GM23338 (cell line): ENCODE data around the gene SLC37A3. TPM values are rescaled to one million over a fixed set of nuclear protein-coding genes. Genes with fewer than 3 reads are reported as not detected.

ENCODE experiments used
- ATAC-seq: fragments of 200-7000 bp; cut with Tn5 transposase; 3 replicates; pipeline ENCODE4 v1.9.1; 2020
- DNase-seq: peaks from one replicate; pipeline ENCODE4 v3.0.0-alpha.2; 2015; ENCODE audit warnings: low spot score
- H2AFZ ChIP-seq: fragments of 200-600 bp; sonication (generic); 2 replicates; pipeline ENCODE4 v1.8.0; 2016; ENCODE audit warnings: antibody characterized with exemption, mild to moderate bottlenecking, moderate library complexity
- H3F3A ChIP-seq: fragments of 200-600 bp; sonication (generic); replicated peaks from 2 replicates; pipeline ENCODE4 v1.8.0; 2017; ENCODE audit warnings: antibody characterized with exemption, mixed run types, low read depth
- H3K27ac ChIP-seq: fragments of 200-600 bp; sonication (generic); 2 replicates; pipeline ENCODE4 v1.6.1; 2016; ENCODE audit warnings: low read depth
- H3K27me3 ChIP-seq: fragments of 200-600 bp; sonication (generic); 2 replicates; pipeline ENCODE4 v1.8.0; 2016; ENCODE audit warnings: mild to moderate bottlenecking, mixed run types, moderate library complexity; ENCODE audit not compliant: insufficient read depth
- H3K36me3 ChIP-seq: fragments of 200-600 bp; sonication (generic); 2 replicates; pipeline ENCODE4 v1.8.0; 2016; ENCODE audit warnings: mild to moderate bottlenecking; ENCODE audit not compliant: insufficient read depth
- H3K4me1 ChIP-seq: fragments of 200-600 bp; sonication (generic); 2 replicates; pipeline ENCODE4 v1.8.0; 2016; ENCODE audit warnings: mild to moderate bottlenecking, moderate library complexity; ENCODE audit not compliant: insufficient read depth
- H3K4me2 ChIP-seq: fragments of 200-600 bp; sonication (generic); 2 replicates; pipeline ENCODE4 v1.7.1; 2017; ENCODE audit warnings: mixed run types
- H3K4me3 ChIP-seq: fragments of 200-600 bp; sonication (generic); 2 replicates; pipeline ENCODE4 v1.6.1; 2016; ENCODE audit warnings: mixed run types
- H3K79me2 ChIP-seq: fragments of 200-600 bp; sonication (generic); replicated peaks from 2 replicates; pipeline ENCODE4 v1.8.0; 2017; ENCODE audit warnings: mild to moderate bottlenecking; ENCODE audit not compliant: insufficient read depth
- H3K9me2 ChIP-seq: fragments of 200-600 bp; sonication (generic); 2 replicates; pipeline ENCODE4 v1.8.0; 2017; ENCODE audit not compliant: insufficient read depth
- H4K20me1 ChIP-seq: fragments of 200-600 bp; sonication (generic); replicated peaks from 2 replicates; pipeline ENCODE4 v1.8.0; 2017; ENCODE audit warnings: mild to moderate bottlenecking; ENCODE audit not compliant: insufficient read depth
- H3K27ac Mint-ChIP-seq: 2 replicates; pipeline ENCODE4 v1.8.0; 2020; ENCODE audit warnings: inconsistent platforms, mild to moderate bottlenecking, moderate library complexity, mixed read lengths
- H3K27me3 Mint-ChIP-seq: 3 replicates; pipeline ENCODE4 v1.8.0; 2022; ENCODE audit warnings: low read depth, mild to moderate bottlenecking, moderate library complexity, mixed read lengths, inconsistent platforms; ENCODE audit not compliant: insufficient read depth, poor library complexity
- H3K36me3 Mint-ChIP-seq: 3 replicates; pipeline ENCODE4 v1.8.0; 2021; ENCODE audit warnings: low read depth, mild to moderate bottlenecking, inconsistent platforms, moderate library complexity, mixed read lengths
- H3K4me1 Mint-ChIP-seq: 3 replicates; pipeline ENCODE4 v1.8.0; 2020; ENCODE audit warnings: mild to moderate bottlenecking, inconsistent platforms, mixed read lengths
- H3K4me3 Mint-ChIP-seq: 3 replicates; pipeline ENCODE4 v1.8.0; 2021; ENCODE audit warnings: moderate library complexity, mild to moderate bottlenecking, inconsistent platforms, mixed read lengths
- H3K9me3 Mint-ChIP-seq: 3 replicates; pipeline ENCODE4 v1.8.0; 2020; ENCODE audit warnings: moderate library complexity, mild to moderate bottlenecking, inconsistent platforms, mixed read lengths
- CREB1 ChIP-seq: fragments of 250-450 bp; sonication (Bioruptor Pico); IDR thresholded peaks from 2 replicates; pipeline ENCODE4 v1.5.0; 2020; ENCODE audit warnings: low read depth, mild to moderate bottlenecking, moderate library complexity
- EZH2 ChIP-seq: fragments of 200-600 bp; sonication (generic); IDR thresholded peaks from one replicate; pipeline ENCODE4 v1.8.0; 2017; ENCODE audit warnings: antibody characterized with exemption, mild to moderate bottlenecking, low read depth; ENCODE audit not compliant: unreplicated experiment
- EZH2phosphoT487 ChIP-seq: fragments of 200-600 bp; sonication (generic); IDR thresholded peaks from one replicate; pipeline ENCODE4 v1.8.1; 2018; ENCODE audit warnings: antibody characterized with exemption; ENCODE audit not compliant: unreplicated experiment
- JUNB ChIP-seq: IDR thresholded peaks from one replicate; pipeline ENCODE4 v1.6.1; 2016; ENCODE audit warnings: antibody characterized with exemption; ENCODE audit not compliant: unreplicated experiment
- NANOG ChIP-seq: IDR thresholded peaks from 2 replicates; pipeline ENCODE4 v1.6.1; 2016; ENCODE audit warnings: antibody characterized with exemption, borderline replicate concordance
- POLR2AphosphoS5 ChIP-seq: IDR thresholded peaks from 2 replicates; pipeline ENCODE4 v1.6.1; 2016; ENCODE audit warnings: antibody characterized with exemption, low read depth
- STAT1 ChIP-seq: IDR thresholded peaks from one replicate; pipeline ENCODE4 v1.6.1; 2016; ENCODE audit warnings: antibody characterized with exemption; ENCODE audit not compliant: unreplicated experiment
- ZNF114 ChIP-seq: fragments of 250-450 bp; sonication (Bioruptor Pico); IDR thresholded peaks from 2 replicates; pipeline ENCODE4 v1.5.0; 2020; ENCODE audit warnings: mild to moderate bottlenecking, moderate library complexity
- ZNF331 ChIP-seq: fragments of 250-450 bp; sonication (Bioruptor Pico); IDR thresholded peaks from 2 replicates; pipeline ENCODE4 v1.5.0; 2020; ENCODE audit warnings: low read depth, mild to moderate bottlenecking, moderate library complexity
- polyA plus RNA-seq: library from polyadenylated mRNA; unstranded; fragments of >200 nt; fragmentation: Nextera tagmentation; extraction: Ambion mirVana; gene quantifications from 2 replicates; pipeline ENCODE4 v1.2.1, GENCODE V29; 2016
- total RNA-seq: library from RNA; depleted of rRNA; stranded (reverse); fragments of >200 nt; shearing (Covaris generic); gene quantifications from 2 replicates; pipeline ENCODE4 v1.2.3, GENCODE V29; 2014
- TF ChIP-seq, protein P1 (sequence below): IDR thresholded peaks from one replicate; pipeline ENCODE4 v1.6.1; 2018; ENCODE audit warnings: antibody characterized with exemption; ENCODE audit not compliant: unreplicated experiment
- TF ChIP-seq, protein P2 (sequence below), 2 experiments: fragments of 200-600 bp in 1 of 2; sonication (generic) in 1 of 2; conservative IDR thresholded peaks; 2 replicates each; pipeline versions ENCODE4 v1.5.1 to v1.6.1; 2016 to 2017; ENCODE audit warnings: antibody characterized with exemption in 2 of 2, low read depth in 2 of 2, mild to moderate bottlenecking in 2 of 2, moderate library complexity in 1 of 2
- TF ChIP-seq, protein P3 (sequence below): fragments of 250-450 bp; sonication (Bioruptor Pico); IDR thresholded peaks from 2 replicates; pipeline ENCODE4 v1.5.0; 2020; ENCODE audit warnings: mild to moderate bottlenecking, moderate library complexity
- TF ChIP-seq, protein P4 (sequence below): IDR thresholded peaks from 2 replicates; pipeline ENCODE4 v1.6.1; 2016; ENCODE audit warnings: antibody characterized with exemption

Gene SLC37A3
- total and polyA plus RNA-seq, 2 experiments from 2014 or later, result 35.6 to 86.2 TPM

DNA sequence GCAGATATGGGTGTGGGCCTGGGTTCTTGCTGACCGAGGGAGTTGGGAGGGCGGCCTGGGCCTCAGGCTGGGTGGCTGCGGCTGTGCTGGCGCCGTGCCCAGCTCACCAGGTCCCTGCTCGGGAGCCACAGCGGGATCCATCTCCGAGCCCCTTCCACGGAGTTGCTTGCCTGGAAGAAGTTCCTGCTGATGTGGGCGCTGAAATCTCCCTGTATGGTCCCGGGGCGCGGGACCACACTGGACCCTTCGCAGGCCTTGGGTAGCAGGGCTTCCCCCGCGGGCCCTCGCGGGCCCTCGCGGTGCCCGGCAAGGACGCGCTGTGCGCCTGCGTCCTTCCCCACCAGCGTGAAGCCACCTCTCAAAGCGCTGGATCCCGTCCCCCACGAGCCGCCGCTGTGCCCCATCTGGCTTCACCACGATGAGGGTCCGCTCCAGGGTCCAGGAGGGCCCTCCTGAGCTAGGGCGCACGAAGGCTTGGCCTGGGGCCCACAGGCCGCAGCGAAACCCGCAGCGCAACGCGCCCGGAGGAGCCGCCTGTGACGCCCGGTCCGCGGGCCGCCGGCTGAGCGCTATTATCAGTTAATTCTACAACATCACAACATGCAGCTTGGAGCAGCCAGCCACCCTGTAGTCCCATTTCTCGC lies 37.0 kb upstream of the SLC37A3 start:
- Histone ChIP-seq H3K9me2 (no peaks in the 10 kb centered on the region), H3K27me3 (no peaks in the 10 kb centered on the region), H3F3A (0 out of 2 replicates have a peak, but pooled peaks cover 3% of the 10 kb centered on the region), H3K4me3 (0 out of 2 replicates have a peak overlapping the region, but pooled peaks have one; percentile 41), H3K36me3 (no peaks in the 10 kb centered on the region), H2AFZ (peak overlapping the region; percentile 94), H3K4me1 (no peaks in the 10 kb centered on the region), H3K4me2 (peak overlapping the region; percentile 68), H3K27ac (no peak overlapping the region), H4K20me1 (no peaks in the 10 kb centered on the region), H3K79me2 (no peaks in the 10 kb centered on the region)
- DNase-seq (peak; percentile 58), ATAC-seq (peak; percentile 92)
- no peak overlapping the region for H3K27ac Mint-ChIP-seq
- no peaks in the 10 kb centered on the region for H3K4me1 Mint-ChIP-seq
- H3K9me3 Mint-ChIP-seq, result peaks cover 4% of the 10 kb centered on the region; the same call in 2 of the 3 replicates
- peaks cover 5% of the 10 kb centered on the region for H3K27me3 Mint-ChIP-seq
- H3K4me3 Mint-ChIP-seq, result no peak overlapping the region
- TF ChIP-seq EZH2phosphoT487 (no peak), NANOG (no peak), ZNF331 (CRISPR knock-in tag) (no peak), POLR2AphosphoS5 (no peak), ZNF114 (no peak), EZH2 (no peak), CREB1 (CRISPR knock-in tag) (no peak), STAT1 (no peak), JUNB (no peak)
- TF ChIP-seq, protein P1, sequence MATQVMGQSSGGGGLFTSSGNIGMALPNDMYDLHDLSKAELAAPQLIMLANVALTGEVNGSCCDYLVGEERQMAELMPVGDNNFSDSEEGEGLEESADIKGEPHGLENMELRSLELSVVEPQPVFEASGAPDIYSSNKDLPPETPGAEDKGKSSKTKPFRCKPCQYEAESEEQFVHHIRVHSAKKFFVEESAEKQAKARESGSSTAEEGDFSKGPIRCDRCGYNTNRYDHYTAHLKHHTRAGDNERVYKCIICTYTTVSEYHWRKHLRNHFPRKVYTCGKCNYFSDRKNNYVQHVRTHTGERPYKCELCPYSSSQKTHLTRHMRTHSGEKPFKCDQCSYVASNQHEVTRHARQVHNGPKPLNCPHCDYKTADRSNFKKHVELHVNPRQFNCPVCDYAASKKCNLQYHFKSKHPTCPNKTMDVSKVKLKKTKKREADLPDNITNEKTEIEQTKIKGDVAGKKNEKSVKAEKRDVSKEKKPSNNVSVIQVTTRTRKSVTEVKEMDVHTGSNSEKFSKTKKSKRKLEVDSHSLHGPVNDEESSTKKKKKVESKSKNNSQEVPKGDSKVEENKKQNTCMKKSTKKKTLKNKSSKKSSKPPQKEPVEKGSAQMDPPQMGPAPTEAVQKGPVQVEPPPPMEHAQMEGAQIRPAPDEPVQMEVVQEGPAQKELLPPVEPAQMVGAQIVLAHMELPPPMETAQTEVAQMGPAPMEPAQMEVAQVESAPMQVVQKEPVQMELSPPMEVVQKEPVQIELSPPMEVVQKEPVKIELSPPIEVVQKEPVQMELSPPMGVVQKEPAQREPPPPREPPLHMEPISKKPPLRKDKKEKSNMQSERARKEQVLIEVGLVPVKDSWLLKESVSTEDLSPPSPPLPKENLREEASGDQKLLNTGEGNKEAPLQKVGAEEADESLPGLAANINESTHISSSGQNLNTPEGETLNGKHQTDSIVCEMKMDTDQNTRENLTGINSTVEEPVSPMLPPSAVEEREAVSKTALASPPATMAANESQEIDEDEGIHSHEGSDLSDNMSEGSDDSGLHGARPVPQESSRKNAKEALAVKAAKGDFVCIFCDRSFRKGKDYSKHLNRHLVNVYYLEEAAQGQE, result no peak
- TF ChIP-seq, protein P2, sequence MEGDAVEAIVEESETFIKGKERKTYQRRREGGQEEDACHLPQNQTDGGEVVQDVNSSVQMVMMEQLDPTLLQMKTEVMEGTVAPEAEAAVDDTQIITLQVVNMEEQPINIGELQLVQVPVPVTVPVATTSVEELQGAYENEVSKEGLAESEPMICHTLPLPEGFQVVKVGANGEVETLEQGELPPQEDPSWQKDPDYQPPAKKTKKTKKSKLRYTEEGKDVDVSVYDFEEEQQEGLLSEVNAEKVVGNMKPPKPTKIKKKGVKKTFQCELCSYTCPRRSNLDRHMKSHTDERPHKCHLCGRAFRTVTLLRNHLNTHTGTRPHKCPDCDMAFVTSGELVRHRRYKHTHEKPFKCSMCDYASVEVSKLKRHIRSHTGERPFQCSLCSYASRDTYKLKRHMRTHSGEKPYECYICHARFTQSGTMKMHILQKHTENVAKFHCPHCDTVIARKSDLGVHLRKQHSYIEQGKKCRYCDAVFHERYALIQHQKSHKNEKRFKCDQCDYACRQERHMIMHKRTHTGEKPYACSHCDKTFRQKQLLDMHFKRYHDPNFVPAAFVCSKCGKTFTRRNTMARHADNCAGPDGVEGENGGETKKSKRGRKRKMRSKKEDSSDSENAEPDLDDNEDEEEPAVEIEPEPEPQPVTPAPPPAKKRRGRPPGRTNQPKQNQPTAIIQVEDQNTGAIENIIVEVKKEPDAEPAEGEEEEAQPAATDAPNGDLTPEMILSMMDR (conservative IDR thresholded peaks at IDR 0.05; ENCODE audit: low read depth in 2 of 2), result no peak
- TF ChIP-seq, protein P3, sequence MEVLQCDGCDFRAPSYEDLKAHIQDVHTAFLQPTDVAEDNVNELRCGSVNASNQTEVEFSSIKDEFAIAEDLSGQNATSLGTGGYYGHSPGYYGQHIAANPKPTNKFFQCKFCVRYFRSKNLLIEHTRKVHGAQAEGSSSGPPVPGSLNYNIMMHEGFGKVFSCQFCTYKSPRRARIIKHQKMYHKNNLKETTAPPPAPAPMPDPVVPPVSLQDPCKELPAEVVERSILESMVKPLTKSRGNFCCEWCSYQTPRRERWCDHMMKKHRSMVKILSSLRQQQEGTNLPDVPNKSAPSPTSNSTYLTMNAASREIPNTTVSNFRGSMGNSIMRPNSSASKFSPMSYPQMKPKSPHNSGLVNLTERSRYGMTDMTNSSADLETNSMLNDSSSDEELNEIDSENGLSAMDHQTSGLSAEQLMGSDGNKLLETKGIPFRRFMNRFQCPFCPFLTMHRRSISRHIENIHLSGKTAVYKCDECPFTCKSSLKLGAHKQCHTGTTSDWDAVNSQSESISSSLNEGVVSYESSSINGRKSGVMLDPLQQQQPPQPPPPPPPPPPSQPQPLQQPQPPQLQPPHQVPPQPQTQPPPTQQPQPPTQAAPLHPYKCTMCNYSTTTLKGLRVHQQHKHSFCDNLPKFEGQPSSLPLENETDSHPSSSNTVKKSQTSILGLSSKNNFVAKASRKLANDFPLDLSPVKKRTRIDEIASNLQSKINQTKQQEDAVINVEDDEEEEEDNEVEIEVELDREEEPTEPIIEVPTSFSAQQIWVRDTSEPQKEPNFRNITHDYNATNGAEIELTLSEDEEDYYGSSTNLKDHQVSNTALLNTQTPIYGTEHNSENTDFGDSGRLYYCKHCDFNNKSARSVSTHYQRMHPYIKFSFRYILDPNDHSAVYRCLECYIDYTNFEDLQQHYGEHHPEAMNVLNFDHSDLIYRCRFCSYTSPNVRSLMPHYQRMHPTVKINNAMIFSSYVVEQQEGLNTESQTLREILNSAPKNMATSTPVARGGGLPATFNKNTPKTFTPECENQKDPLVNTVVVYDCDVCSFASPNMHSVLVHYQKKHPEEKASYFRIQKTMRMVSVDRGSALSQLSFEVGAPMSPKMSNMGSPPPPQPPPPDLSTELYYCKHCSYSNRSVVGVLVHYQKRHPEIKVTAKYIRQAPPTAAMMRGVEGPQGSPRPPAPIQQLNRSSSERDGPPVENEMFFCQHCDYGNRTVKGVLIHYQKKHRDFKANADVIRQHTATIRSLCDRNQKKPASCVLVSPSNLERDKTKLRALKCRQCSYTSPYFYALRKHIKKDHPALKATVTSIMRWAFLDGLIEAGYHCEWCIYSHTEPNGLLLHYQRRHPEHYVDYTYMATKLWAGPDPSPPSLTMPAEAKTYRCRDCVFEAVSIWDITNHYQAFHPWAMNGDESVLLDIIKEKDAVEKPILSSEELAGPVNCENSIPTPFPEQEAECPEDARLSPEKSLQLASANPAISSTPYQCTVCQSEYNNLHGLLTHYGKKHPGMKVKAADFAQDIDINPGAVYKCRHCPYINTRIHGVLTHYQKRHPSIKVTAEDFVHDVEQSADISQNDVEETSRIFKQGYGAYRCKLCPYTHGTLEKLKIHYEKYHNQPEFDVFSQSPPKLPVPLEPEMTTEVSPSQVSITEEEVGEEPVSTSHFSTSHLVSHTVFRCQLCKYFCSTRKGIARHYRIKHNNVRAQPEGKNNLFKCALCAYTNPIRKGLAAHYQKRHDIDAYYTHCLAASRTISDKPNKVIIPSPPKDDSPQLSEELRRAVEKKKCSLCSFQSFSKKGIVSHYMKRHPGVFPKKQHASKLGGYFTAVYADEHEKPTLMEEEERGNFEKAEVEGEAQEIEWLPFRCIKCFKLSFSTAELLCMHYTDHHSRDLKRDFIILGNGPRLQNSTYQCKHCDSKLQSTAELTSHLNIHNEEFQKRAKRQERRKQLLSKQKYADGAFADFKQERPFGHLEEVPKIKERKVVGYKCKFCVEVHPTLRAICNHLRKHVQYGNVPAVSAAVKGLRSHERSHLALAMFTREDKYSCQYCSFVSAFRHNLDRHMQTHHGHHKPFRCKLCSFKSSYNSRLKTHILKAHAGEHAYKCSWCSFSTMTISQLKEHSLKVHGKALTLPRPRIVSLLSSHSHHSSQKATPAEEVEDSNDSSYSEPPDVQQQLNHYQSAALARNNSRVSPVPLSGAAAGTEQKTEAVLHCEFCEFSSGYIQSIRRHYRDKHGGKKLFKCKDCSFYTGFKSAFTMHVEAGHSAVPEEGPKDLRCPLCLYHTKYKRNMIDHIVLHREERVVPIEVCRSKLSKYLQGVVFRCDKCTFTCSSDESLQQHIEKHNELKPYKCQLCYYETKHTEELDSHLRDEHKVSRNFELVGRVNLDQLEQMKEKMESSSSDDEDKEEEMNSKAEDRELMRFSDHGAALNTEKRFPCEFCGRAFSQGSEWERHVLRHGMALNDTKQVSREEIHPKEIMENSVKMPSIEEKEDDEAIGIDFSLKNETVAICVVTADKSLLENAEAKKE (CRISPR knock-in tag), result no peak
- TF ChIP-seq, protein P4, sequence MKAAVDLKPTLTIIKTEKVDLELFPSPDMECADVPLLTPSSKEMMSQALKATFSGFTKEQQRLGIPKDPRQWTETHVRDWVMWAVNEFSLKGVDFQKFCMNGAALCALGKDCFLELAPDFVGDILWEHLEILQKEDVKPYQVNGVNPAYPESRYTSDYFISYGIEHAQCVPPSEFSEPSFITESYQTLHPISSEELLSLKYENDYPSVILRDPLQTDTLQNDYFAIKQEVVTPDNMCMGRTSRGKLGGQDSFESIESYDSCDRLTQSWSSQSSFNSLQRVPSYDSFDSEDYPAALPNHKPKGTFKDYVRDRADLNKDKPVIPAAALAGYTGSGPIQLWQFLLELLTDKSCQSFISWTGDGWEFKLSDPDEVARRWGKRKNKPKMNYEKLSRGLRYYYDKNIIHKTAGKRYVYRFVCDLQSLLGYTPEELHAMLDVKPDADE, result no peak
- H3K36me3 Mint-ChIP-seq, result peaks cover 4% of the 10 kb centered on the region; the same call in 2 of the 3 replicates
